Endothelial cell (in vitro differentiated cells): ENCODE measurements around the gene ATXN10. TPM values are rescaled to one million over a fixed set of nuclear protein-coding genes. Genes with fewer than 3 reads are reported as not detected.

ENCODE experiments used
- DNase-seq: peaks from one replicate; pipeline ENCODE4 v3.0.0; 2021; ENCODE audit warnings: low spot score
- H3K27ac Mint-ChIP-seq: one replicate; pipeline ENCODE4 v1.8.0; 2021; ENCODE audit warnings: mixed read lengths, inconsistent platforms; ENCODE audit not compliant: unreplicated experiment
- H3K27me3 Mint-ChIP-seq: one replicate; pipeline ENCODE4 v1.8.0; 2021; ENCODE audit warnings: mild to moderate bottlenecking, moderate library complexity, mixed read lengths, inconsistent platforms; ENCODE audit not compliant: unreplicated experiment
- H3K36me3 Mint-ChIP-seq: one replicate; pipeline ENCODE4 v1.8.0; 2021; ENCODE audit warnings: mild to moderate bottlenecking, low read depth, mixed read lengths, inconsistent platforms; ENCODE audit not compliant: unreplicated experiment
- H3K4me1 Mint-ChIP-seq: one replicate; pipeline ENCODE4 v1.8.0; 2021; ENCODE audit warnings: mild to moderate bottlenecking, mixed read lengths, inconsistent platforms; ENCODE audit not compliant: unreplicated experiment
- H3K4me3 Mint-ChIP-seq: one replicate; pipeline ENCODE4 v1.8.0; 2021; ENCODE audit warnings: mild to moderate bottlenecking, mixed read lengths, inconsistent platforms; ENCODE audit not compliant: unreplicated experiment
- H3K9me3 Mint-ChIP-seq: one replicate; pipeline ENCODE4 v1.8.0; 2021; ENCODE audit warnings: mixed read lengths, inconsistent platforms; ENCODE audit not compliant: unreplicated experiment
- total RNA-seq: library from RNA; stranded (reverse); fragmentation: NEBNext Ultra II Directional; extraction: Animal tissue kit (Norgen Biotek cat#: 25700); gene quantifications from one replicate; pipeline ENCODE4 v1.2.1, GENCODE V29; 2021; ENCODE audit not compliant: unreplicated experiment
- TF ChIP-seq, protein P1 (sequence below): fragments of 200-600 bp; sonication (generic); IDR thresholded peaks from one replicate; pipeline ENCODE4 v1.5.0; 2021; ENCODE audit warnings: antibody characterized with exemption; ENCODE audit not compliant: unreplicated experiment

The ATXN10 gene
- total RNA-seq, 1 donor from 2014 or later: 152 TPM

DNA sequence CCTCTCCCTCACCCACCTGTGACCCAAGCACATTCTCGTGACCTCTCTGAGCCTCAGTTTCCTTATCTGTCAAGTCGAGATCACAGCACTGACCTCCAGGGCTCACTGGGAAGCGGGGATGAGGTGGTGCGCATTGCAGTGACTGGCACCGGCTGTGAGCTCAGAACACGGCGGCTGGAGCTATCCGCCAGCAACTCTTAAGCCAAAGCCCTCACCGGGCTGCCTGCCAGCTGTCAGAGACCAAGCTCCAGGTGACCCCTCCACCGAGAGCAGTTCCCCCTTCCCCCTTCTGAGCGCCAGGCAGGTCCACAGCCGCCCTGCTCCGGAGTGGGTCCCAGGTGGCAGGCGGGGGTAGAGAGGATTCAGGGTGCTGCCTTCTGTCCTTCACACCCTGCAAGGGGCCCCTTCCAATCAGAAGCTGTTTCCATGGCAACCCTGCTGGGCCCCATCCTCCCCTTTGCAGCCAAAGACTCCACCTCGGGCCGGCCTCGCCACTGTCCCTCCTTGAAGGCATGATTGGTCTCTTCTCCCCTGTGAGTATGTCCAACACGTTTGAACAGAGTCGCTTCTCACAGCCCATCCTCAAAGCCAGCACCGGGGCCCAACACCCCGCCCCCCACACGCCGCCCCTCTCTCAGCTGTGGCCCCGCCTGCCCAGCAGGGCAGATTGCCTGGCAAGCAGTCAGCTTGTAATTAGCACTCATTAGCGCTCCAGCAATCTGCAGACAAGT is 206.6 kb downstream of the ATXN10 start:
- peaks cover 10% of the 10 kb centered on the region for H3K27me3 Mint-ChIP-seq
- TF ChIP-seq, protein P1, sequence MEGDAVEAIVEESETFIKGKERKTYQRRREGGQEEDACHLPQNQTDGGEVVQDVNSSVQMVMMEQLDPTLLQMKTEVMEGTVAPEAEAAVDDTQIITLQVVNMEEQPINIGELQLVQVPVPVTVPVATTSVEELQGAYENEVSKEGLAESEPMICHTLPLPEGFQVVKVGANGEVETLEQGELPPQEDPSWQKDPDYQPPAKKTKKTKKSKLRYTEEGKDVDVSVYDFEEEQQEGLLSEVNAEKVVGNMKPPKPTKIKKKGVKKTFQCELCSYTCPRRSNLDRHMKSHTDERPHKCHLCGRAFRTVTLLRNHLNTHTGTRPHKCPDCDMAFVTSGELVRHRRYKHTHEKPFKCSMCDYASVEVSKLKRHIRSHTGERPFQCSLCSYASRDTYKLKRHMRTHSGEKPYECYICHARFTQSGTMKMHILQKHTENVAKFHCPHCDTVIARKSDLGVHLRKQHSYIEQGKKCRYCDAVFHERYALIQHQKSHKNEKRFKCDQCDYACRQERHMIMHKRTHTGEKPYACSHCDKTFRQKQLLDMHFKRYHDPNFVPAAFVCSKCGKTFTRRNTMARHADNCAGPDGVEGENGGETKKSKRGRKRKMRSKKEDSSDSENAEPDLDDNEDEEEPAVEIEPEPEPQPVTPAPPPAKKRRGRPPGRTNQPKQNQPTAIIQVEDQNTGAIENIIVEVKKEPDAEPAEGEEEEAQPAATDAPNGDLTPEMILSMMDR: no peak
- H3K36me3 Mint-ChIP-seq: no peaks in the 10 kb centered on the region
- H3K9me3 Mint-ChIP-seq: no peaks in the 10 kb centered on the region
- H3K4me1 Mint-ChIP-seq: peaks cover 3% of the 10 kb centered on the region
- no peak overlapping the region for H3K27ac Mint-ChIP-seq
- no peak for DNase-seq
- no peak overlapping the region for H3K4me3 Mint-ChIP-seq

DNA sequence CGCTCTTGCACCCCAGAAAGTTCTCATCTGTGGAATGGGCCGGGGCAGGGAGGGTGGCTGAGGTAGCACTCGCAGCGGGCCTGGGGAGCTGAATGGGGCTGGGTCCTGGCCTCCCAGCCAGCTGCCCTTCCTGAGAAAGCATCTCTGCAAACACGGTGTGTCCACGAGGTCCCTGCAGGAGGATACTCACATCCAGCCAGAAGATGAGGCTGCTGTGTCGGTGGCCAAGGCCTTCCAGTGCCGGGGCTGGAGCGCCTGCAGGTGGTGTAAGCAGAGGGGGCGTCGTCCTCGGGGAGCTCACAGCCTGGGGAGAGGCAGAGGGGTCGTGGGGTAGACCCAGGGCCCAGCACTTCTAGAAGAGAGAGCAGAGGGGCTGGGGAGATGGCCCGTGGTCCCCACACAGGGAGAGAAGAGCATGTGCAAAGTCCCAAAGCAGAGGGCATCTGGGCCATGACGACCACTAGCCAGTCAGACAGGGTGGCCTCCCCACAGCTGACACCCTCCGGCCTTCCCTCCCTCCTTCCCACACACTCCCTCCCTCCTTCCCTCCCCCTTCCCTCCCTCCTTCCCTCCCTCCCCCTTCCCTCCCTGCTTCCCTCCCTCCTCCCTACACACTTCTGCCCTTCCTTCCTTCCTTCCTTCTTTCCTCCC is 207.4 kb downstream of the ATXN10 start:
- Mint-ChIP-seq H3K4me1 (peaks cover 3% of the 10 kb centered on the region), H3K36me3 (no peaks in the 10 kb centered on the region), H3K27me3 (peaks cover 15% of the 10 kb centered on the region), H3K4me3 (no peak overlapping the region), H3K9me3 (no peaks in the 10 kb centered on the region), H3K27ac (no peak overlapping the region)
- DNase-seq: no peak
- TF ChIP-seq, protein P1: no peak

DNA sequence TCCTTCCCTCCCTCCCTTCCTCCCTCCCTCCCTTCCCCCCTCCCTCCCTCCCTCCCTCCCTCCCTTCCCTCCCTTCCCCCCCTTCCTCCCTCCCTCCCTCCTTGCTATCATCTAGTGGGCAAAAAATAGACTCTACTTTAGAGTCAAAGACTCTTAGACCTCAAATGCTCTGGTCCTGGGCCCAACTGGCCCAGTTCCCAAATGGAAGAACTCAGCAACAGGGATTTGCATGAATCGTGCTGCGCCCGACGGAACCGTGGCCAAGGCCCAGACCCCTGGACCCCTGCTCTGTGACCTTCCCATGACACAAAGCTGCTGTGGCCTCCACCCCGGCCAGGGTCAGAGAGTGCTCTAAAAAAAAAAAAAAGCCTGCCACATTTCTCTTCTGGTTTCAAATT is 207.9 kb downstream of the ATXN10 start:
- TF ChIP-seq, protein P1: no peak
- Mint-ChIP-seq H3K27me3 (peaks cover 15% of the 10 kb centered on the region), H3K27ac (no peak overlapping the region), H3K4me3 (no peak overlapping the region), H3K36me3 (no peaks in the 10 kb centered on the region), H3K9me3 (no peaks in the 10 kb centered on the region), H3K4me1 (peaks cover 3% of the 10 kb centered on the region)
- no peak for DNase-seq

DNA sequence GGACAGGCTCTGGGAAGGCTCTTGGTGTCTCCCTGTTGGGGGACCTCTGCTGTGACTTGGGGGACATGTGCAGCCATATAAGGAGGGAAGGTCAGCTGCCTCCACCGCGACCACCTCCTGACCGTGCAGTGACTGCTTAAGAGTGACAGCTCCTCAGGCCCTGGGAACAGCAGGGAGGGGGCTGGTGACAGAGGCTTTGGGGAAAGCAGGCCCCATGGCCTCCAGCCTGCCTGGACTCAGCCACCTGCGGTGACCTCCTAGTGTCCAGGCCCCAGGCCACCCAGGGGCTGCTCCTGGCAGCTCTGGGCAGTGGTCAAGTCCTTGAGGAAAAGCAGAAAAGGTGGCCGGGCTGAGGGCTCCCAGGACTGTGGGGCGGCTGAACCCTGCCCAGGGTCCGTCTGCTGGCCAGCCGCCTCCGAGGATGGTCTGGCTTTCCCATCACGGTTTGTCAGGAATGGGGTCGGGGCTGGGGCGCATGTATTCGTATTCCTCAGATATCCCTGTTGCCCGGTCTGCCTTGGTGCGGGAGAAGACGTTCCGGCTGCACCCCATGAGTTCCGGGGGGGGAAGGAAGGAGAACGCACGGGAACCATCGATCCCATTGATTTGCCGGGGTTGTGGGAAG is 208.6 kb downstream of the ATXN10 start:
- no peaks in the 10 kb centered on the region for H3K36me3 Mint-ChIP-seq
- H3K4me1 Mint-ChIP-seq: peaks cover 3% of the 10 kb centered on the region
- DNase-seq: no peak
- H3K27me3 Mint-ChIP-seq: peaks cover 15% of the 10 kb centered on the region
- no peak overlapping the region for H3K4me3 Mint-ChIP-seq
- H3K27ac Mint-ChIP-seq: no peak overlapping the region
- H3K9me3 Mint-ChIP-seq: no peaks in the 10 kb centered on the region
- TF ChIP-seq, protein P1: no peak
